HCT116 (cell line): Measurements from ENCODE around the gene PKHD1. TPM values are rescaled to one million over a fixed set of nuclear protein-coding genes. Genes with fewer than 3 reads are reported as not detected.

ENCODE experiments used
- ATAC-seq: fragments of 200-7000 bp; cut with Tn5 transposase; 2 replicates; pipeline ENCODE4 v1.9.1; 2020; ENCODE audit warnings: mild to moderate bottlenecking, moderate library complexity
- BruUV-seq: library from RNA; stranded (reverse); fragments of 400-500 nt; replicated peaks from 2 replicates; lab custom pipeline; 2021; lab: Mats Ljungman, UMichigan
- CTCF ChIA-PET: fragments of 300-600 bp; sonication (Branson Sonifier 250); formaldehyde crosslinking; loops from one replicate; lab custom pipeline; 2021; ENCODE audit warnings: antibody characterized with exemption; lab: Charles Lee
- POLR2A ChIA-PET: fragments of 300-600, 350-600 bp; sonication (Branson Sonifier 250); formaldehyde crosslinking; loops from one replicate; lab custom pipeline; 2021; ENCODE audit warnings: antibody characterized with exemption; lab: Charles Lee
- RAD21 ChIA-PET, 2 experiments: fragments of 300-600 bp; sonication (Branson Sonifier 250); formaldehyde crosslinking; loops; one replicate each; lab custom pipeline; 2023; ENCODE audit warnings: low total read pairs in 2 of 2; ENCODE audit not compliant: uncharacterized antibody in 2 of 2, unreplicated experiment in 2 of 2, low non-redundant PET in 1 of 2; lab: Charles Lee
- DNase-seq: peaks from one replicate; pipeline ENCODE4 v3.0.0-alpha.2; 2010; ENCODE audit warnings: low read depth, low spot score
- H2AFZ ChIP-seq: fragments of 200-600 bp; shearing (Covaris generic), sonication (generic); 2 replicates; pipeline ENCODE4 v1.6.1; 2017; ENCODE audit warnings: low read depth, mixed run types, mixed read lengths, antibody characterized with exemption, low read length; ENCODE audit not compliant: poor library complexity, severe bottlenecking
- H3K27ac ChIP-seq: 2 replicates; pipeline ENCODE4 v1.5.1; 2012; ENCODE audit warnings: low read depth, low read length
- H3K27me3 ChIP-seq: fragments of 200-600 bp; sonication (generic); 2 replicates; pipeline ENCODE4 v1.6.1; 2016; ENCODE audit warnings: mixed run types, low read length, mixed read lengths; ENCODE audit not compliant: insufficient read depth
- H3K36me3 ChIP-seq, 2 experiments: fragments of 200-500 bp in 1 of 2; fragments of 200-600 bp in 1 of 2; sonication (Bioruptor generic) in 1 of 2; sonication (generic) in 1 of 2; 2 replicates each; pipeline versions ENCODE4 v1.5.1 to v1.6.1; 2014 to 2016; ENCODE audit warnings: low read length in 2 of 2, inconsistent platforms in 1 of 2, mixed read lengths in 1 of 2, mixed run types in 1 of 2; ENCODE audit not compliant: insufficient read depth in 2 of 2, control insufficient read depth in 1 of 2
- H3K4me1 ChIP-seq, 2 experiments: fragments of 200-600 bp in 1 of 2; sonication (generic) in 1 of 2; 2 replicates each; pipeline versions ENCODE4 v1.5.1 to v1.6.1; 2012 to 2017; ENCODE audit warnings: low read length in 2 of 2, inconsistent platforms in 1 of 2, mild to moderate bottlenecking in 1 of 2, mixed read lengths in 1 of 2, mixed run types in 1 of 2, moderate library complexity in 1 of 2; ENCODE audit not compliant: insufficient read depth in 2 of 2, control insufficient read depth in 1 of 2
- H3K4me2 ChIP-seq: fragments of 200-600 bp; sonication (generic); 2 replicates; pipeline ENCODE4 v1.6.1; 2017; ENCODE audit warnings: mixed run types, low read length, mixed read lengths
- H3K4me3 ChIP-seq, 2 experiments: fragments of 200-600 bp in 1 of 2; sonication (generic) in 1 of 2; replicated peaks in 1 of 2; 2 replicates each; pipeline ENCODE4 v1.5.1; 2011 to 2016; ENCODE audit warnings: low read length in 2 of 2, control low read depth in 1 of 2, low read depth in 1 of 2, mild to moderate bottlenecking in 1 of 2, mixed read lengths in 1 of 2, mixed run types in 1 of 2
- H3K79me2 ChIP-seq: fragments of 200-600 bp; sonication (generic); 2 replicates; pipeline ENCODE4 v1.6.1; 2017; ENCODE audit warnings: mild to moderate bottlenecking, mixed run types, low read length, moderate library complexity, mixed read lengths; ENCODE audit not compliant: insufficient read depth
- H3K9ac ChIP-seq: fragments of 200-600 bp; sonication (generic); 2 replicates; pipeline ENCODE4 v1.6.1; 2016; ENCODE audit warnings: low read length, mixed read lengths
- H3K9me2 ChIP-seq: fragments of 200-600 bp; sonication (generic), shearing (Covaris generic); 2 replicates; pipeline ENCODE4 v1.6.1; 2017; ENCODE audit warnings: mixed run types, mild to moderate bottlenecking, moderate library complexity; ENCODE audit not compliant: insufficient read depth
- H3K9me3 ChIP-seq, 2 experiments: fragments of 200-500 bp in 1 of 2; fragments of 200-600 bp in 1 of 2; sonication (Bioruptor generic) in 1 of 2; sonication (generic) in 1 of 2; 2 replicates each; pipeline ENCODE4 v1.6.1; 2014 to 2017; ENCODE audit warnings: low read length in 2 of 2, mixed read lengths in 2 of 2, inconsistent platforms in 1 of 2, low read depth in 1 of 2, mild to moderate bottlenecking in 1 of 2, mixed run types in 1 of 2, moderate library complexity in 1 of 2; ENCODE audit not compliant: control insufficient read depth in 1 of 2, insufficient read depth in 1 of 2
- H4K20me1 ChIP-seq: fragments of 200-600 bp; sonication (generic), shearing (Covaris generic); 2 replicates; pipeline ENCODE4 v1.6.1; 2017; ENCODE audit warnings: mixed run types, mild to moderate bottlenecking, moderate library complexity; ENCODE audit not compliant: insufficient read depth
- CBX3 ChIP-seq: IDR thresholded peaks from 2 replicates; pipeline ENCODE4 v1.6.1; 2012; ENCODE audit warnings: low read depth
- CEBPB ChIP-seq: IDR thresholded peaks from 2 replicates; pipeline ENCODE4 v1.6.1; 2012; ENCODE audit warnings: low read depth
- ELF1 ChIP-seq: IDR thresholded peaks from 2 replicates; pipeline ENCODE4 v1.6.1; 2012; ENCODE audit warnings: low read depth, borderline replicate concordance
- EZH2 ChIP-seq: fragments of 200-600 bp; sonication (generic); IDR thresholded peaks from 2 replicates; pipeline ENCODE4 v1.6.1; 2017; ENCODE audit warnings: antibody characterized with exemption, mixed run types
- EZH2phosphoT487 ChIP-seq: fragments of 200-600 bp; IDR thresholded peaks from 2 replicates; pipeline ENCODE4 v1.6.1; 2018; ENCODE audit warnings: antibody characterized with exemption, borderline replicate concordance
- FOSL1 ChIP-seq: IDR thresholded peaks from 2 replicates; pipeline ENCODE4 v1.6.1; 2012; ENCODE audit warnings: low read depth
- JUND ChIP-seq: IDR thresholded peaks from 2 replicates; pipeline ENCODE4 v1.6.1; 2012
- POLR2AphosphoS5 ChIP-seq: IDR thresholded peaks from 2 replicates; pipeline ENCODE4 v1.6.1; 2011; ENCODE audit warnings: mild to moderate bottlenecking, low read depth, low read length, moderate library complexity
- RAD21 ChIP-seq: IDR thresholded peaks from 2 replicates; pipeline ENCODE4 v1.6.1; 2012; ENCODE audit warnings: low read depth, mild to moderate bottlenecking
- SRF ChIP-seq: IDR thresholded peaks from 2 replicates; pipeline ENCODE4 v1.6.1; 2012; ENCODE audit warnings: low read depth
- TCF7L2 ChIP-seq: IDR thresholded peaks from 2 replicates; pipeline ENCODE4 v1.7.0; 2011; ENCODE audit warnings: borderline replicate concordance, inconsistent platforms; ENCODE audit not compliant: insufficient read depth, insufficient read length; ENCODE audit errors: extremely low read depth
- YY1 ChIP-seq: IDR thresholded peaks from 2 replicates; pipeline ENCODE4 v1.6.1; 2011; ENCODE audit warnings: low read length, low read depth, moderate library complexity, mild to moderate bottlenecking; ENCODE audit not compliant: insufficient replicate concordance; ENCODE audit errors: extremely low read depth
- ZNF274 ChIP-seq: fragments of 200-500 bp; sonication (Bioruptor generic); IDR thresholded peaks from 2 replicates; pipeline ENCODE4 v1.6.1; 2014; ENCODE audit warnings: mild to moderate bottlenecking, low read depth, low read length, inconsistent platforms
- intact Hi-C: fragments of 100-400 bp; cut with micrococcal nuclease; formaldehyde crosslinking; loops from 2 replicates; pipeline ENCODE4 v1.10.0; 2022
- total RNA-seq: library from RNA; stranded (reverse); gene quantifications from one replicate; pipeline ENCODE4 v1.2.1, GENCODE V29; 2021; ENCODE audit not compliant: unreplicated experiment
- TF ChIP-seq, protein P1 (sequence below): IDR thresholded peaks from 2 replicates; pipeline ENCODE4 v1.6.1; 2012

PKHD1 gene
- total RNA-seq, 1 experiment from 2014 or later, result not detected

DNA sequence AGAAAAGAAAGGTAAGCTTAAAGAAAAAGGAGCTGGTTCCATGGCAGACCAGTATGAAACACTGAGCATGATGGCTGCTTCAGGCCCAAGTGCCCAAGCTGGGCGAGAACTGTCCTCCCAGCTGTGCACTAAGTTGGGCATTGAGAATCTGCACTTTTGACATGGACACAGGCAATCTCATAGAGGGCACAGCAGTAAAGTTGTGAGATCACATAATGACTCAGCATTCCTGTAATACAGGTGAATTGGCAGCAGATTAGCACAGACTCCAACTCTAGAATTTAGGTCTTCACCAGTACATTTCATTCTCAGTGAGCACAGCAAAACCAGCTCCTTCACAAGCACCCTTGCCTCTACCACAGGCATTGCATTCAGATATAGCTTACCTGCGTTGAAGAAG lies 343.4 kb downstream of the PKHD1 start:
- BruUV-seq, result no TSS peak
- DNase-seq (no peak), ATAC-seq (no peak)
- Histone ChIP-seq H3K27ac (no peak overlapping the region), H3K36me3 (no peaks in the 10 kb centered on the region), H2AFZ (no peak overlapping the region), H3K4me2 (no peak overlapping the region), H3K4me3 (no peak overlapping the region), H4K20me1 (no peaks in the 10 kb centered on the region), H3K9me3 (peaks cover 0 to 11% of the 10 kb centered on the region in 2 experiments; a peak in 1 of 4 replicates), H3K27me3 (no peaks in the 10 kb centered on the region), H3K79me2 (no peaks in the 10 kb centered on the region), H3K9ac (no peak overlapping the region), H3K4me1 (no peaks in the 10 kb centered on the region), H3K9me2 (no peaks in the 10 kb centered on the region)
- intact Hi-C loops, result no loop called here
- ChIA-PET POLR2A (no interaction called here), RAD21 (no interaction called here), CTCF (no interaction called here)
- no peak for TF ChIP-seq JUND
- TF ChIP-seq ZNF274, result no peak
- TF ChIP-seq CEBPB, result no peak
- no peak for TF ChIP-seq RAD21
- no peak for TF ChIP-seq TCF7L2
- TF ChIP-seq POLR2AphosphoS5, result no peak
- TF ChIP-seq FOSL1, result no peak
- no peak for TF ChIP-seq EZH2phosphoT487
- TF ChIP-seq, protein P1, sequence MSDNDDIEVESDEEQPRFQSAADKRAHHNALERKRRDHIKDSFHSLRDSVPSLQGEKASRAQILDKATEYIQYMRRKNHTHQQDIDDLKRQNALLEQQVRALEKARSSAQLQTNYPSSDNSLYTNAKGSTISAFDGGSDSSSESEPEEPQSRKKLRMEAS, result no peak
- TF ChIP-seq EZH2, result no peak
- TF ChIP-seq SRF, result no peak
- TF ChIP-seq YY1, result no peak
- no peak for TF ChIP-seq ELF1
- TF ChIP-seq CBX3, result no peak
